Panc1 (cell line): Measurements from ENCODE around the gene RAB22A. TPM values are rescaled to one million over a fixed set of nuclear protein-coding genes. Genes with fewer than 3 reads are reported as not detected.

Experiments used
- ATAC-seq: fragments of 200-7000 bp; cut with Tn5 transposase; 2 replicates; pipeline ENCODE4 v1.9.1; 2020; ENCODE audit warnings: mild to moderate bottlenecking, moderate library complexity
- BruUV-seq: library from RNA; stranded (reverse); fragments of 400-500 nt; replicated peaks from 2 replicates; lab custom pipeline; 2021; lab: Mats Ljungman, UMichigan
- CTCF ChIA-PET: fragments of 300-600 bp; sonication (Branson Sonifier 250); formaldehyde crosslinking; loops from one replicate; lab custom pipeline; 2022; ENCODE audit warnings: antibody characterized with exemption; lab: Charles Lee
- POLR2A ChIA-PET: fragments of 300-600 bp; sonication (Branson Sonifier 250); formaldehyde crosslinking; loops from one replicate; lab custom pipeline; 2022; ENCODE audit warnings: antibody characterized with exemption; lab: Charles Lee
- DNase-seq: peaks from one replicate; pipeline ENCODE4 v3.0.0-alpha.2; 2010; ENCODE audit warnings: low read depth, low spot score
- H3K27ac ChIP-seq: 2 replicates; pipeline ENCODE4 v1.5.1; 2011; ENCODE audit warnings: mild to moderate bottlenecking, low read length, inconsistent platforms
- H3K27me3 ChIP-seq: fragments of 200-500 bp; sonication (Bioruptor generic); 2 replicates; pipeline ENCODE4 v1.6.0; 2014; ENCODE audit warnings: low read length, inconsistent platforms; ENCODE audit not compliant: control insufficient read depth, insufficient read depth
- H3K36me3 ChIP-seq: fragments of 200-500 bp; sonication (Bioruptor generic); 2 replicates; pipeline ENCODE4 v1.5.1; 2014; ENCODE audit warnings: inconsistent platforms, mild to moderate bottlenecking, low read length, moderate library complexity; ENCODE audit not compliant: control insufficient read depth, insufficient read depth
- H3K4me1 ChIP-seq: 2 replicates; pipeline ENCODE4 v1.5.1; 2011; ENCODE audit warnings: inconsistent platforms, mild to moderate bottlenecking, low read length, moderate library complexity; ENCODE audit not compliant: control insufficient read depth, insufficient read depth
- H3K4me3 ChIP-seq, 2 experiments: 2 replicates each; pipeline ENCODE4 v1.5.1; 2011 to 2012; ENCODE audit warnings: low read depth in 2 of 2, low read length in 2 of 2, mild to moderate bottlenecking in 2 of 2, inconsistent platforms in 1 of 2, moderate library complexity in 1 of 2
- H3K9me3 ChIP-seq: fragments of 200-500 bp; sonication (Bioruptor generic); 2 replicates; pipeline ENCODE4 v1.5.1; 2014; ENCODE audit warnings: low read depth, mild to moderate bottlenecking, inconsistent platforms, low read length, moderate library complexity; ENCODE audit not compliant: control insufficient read depth, insufficient read depth
- POLR2AphosphoS5 ChIP-seq: IDR thresholded peaks from 2 replicates; pipeline ENCODE4 v1.6.1; 2012; ENCODE audit warnings: mild to moderate bottlenecking, low read depth, low read length, moderate library complexity
- SIN3A ChIP-seq: IDR thresholded peaks from 2 replicates; pipeline ENCODE4 v1.6.1; 2012; ENCODE audit warnings: low read depth, mild to moderate bottlenecking, low read length, moderate library complexity, borderline replicate concordance; ENCODE audit not compliant: insufficient read depth
- TCF7L2 ChIP-seq: IDR thresholded peaks from 2 replicates; pipeline ENCODE4 v1.6.1; 2011; ENCODE audit warnings: mild to moderate bottlenecking, low read depth, low read length, inconsistent platforms
- in situ Hi-C: cut with HindIII; loops from 2 replicates; pipeline ENCODE4 v1.10.0; 2016; ENCODE audit warnings: low sequenced_read_pairs, low pct_unique_long_range_greater_than_20kb
- intact Hi-C: fragments of 100-400 bp; cut with micrococcal nuclease; formaldehyde crosslinking; loops from one replicate; pipeline ENCODE4 v1.10.0; 2022; ENCODE audit not compliant: unreplicated experiment
- total RNA-seq: library from RNA; stranded (reverse); gene quantifications from one replicate; pipeline ENCODE4 v1.2.1, GENCODE V29; 2021; ENCODE audit not compliant: unreplicated experiment
- TF ChIP-seq, protein P1 (sequence below): fragments of 450-650 bp; IDR thresholded peaks from 2 replicates; pipeline ENCODE4 v1.5.1; 2017; ENCODE audit warnings: mild to moderate bottlenecking
- TF ChIP-seq, protein P2 (sequence below), 2 experiments: IDR thresholded peaks; 2 replicates each; pipeline ENCODE4 v1.6.1; 2011 to 2012; ENCODE audit warnings: low read depth in 2 of 2, control low read depth in 1 of 2, low read length in 1 of 2, mild to moderate bottlenecking in 1 of 2, moderate library complexity in 1 of 2; ENCODE audit not compliant: insufficient read depth in 1 of 2

Gene RAB22A
- total RNA-seq, 1 experiment from 2014 or later = 21.1 TPM

DNA sequence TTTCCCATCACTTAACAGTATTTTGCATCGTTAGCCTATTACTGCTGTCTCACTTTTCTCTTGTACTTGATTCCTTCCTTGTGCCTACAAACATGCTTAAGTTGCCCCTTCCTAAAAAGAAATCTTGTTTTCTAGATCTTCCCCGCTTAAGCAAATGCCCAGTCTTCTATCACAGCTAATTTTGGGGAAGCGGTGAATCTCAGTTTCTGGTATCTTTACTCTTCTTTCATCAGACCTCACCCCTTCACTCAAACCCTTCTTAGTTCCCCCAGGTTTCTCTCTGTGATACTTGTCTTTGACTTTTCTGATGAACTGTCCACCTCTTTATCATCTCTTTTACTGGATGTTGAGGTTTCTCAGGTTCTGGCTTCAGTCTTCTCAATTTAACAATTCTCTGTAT, 93.8 kb downstream of the RAB22A start:
- no peak for ATAC-seq
- POLR2A ChIA-PET = no interaction called here
- Histone ChIP-seq H3K36me3 (no peaks in the 10 kb centered on the region), H3K27ac (no peak overlapping the region), H3K9me3 (no peaks in the 10 kb centered on the region), H3K4me1 (peaks cover 4% of the 10 kb centered on the region; the same call in 1 of the 2 replicates), H3K4me3 (no peak overlapping the region), H3K27me3 (no peaks in the 10 kb centered on the region)
- in situ Hi-C loops = no loop called here
- CTCF ChIA-PET = no interaction called here
- BruUV-seq = no TSS peak
- DNase-seq = no peak
- TF ChIP-seq, protein P1, sequence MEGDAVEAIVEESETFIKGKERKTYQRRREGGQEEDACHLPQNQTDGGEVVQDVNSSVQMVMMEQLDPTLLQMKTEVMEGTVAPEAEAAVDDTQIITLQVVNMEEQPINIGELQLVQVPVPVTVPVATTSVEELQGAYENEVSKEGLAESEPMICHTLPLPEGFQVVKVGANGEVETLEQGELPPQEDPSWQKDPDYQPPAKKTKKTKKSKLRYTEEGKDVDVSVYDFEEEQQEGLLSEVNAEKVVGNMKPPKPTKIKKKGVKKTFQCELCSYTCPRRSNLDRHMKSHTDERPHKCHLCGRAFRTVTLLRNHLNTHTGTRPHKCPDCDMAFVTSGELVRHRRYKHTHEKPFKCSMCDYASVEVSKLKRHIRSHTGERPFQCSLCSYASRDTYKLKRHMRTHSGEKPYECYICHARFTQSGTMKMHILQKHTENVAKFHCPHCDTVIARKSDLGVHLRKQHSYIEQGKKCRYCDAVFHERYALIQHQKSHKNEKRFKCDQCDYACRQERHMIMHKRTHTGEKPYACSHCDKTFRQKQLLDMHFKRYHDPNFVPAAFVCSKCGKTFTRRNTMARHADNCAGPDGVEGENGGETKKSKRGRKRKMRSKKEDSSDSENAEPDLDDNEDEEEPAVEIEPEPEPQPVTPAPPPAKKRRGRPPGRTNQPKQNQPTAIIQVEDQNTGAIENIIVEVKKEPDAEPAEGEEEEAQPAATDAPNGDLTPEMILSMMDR = no peak
- TF ChIP-seq, protein P2, sequence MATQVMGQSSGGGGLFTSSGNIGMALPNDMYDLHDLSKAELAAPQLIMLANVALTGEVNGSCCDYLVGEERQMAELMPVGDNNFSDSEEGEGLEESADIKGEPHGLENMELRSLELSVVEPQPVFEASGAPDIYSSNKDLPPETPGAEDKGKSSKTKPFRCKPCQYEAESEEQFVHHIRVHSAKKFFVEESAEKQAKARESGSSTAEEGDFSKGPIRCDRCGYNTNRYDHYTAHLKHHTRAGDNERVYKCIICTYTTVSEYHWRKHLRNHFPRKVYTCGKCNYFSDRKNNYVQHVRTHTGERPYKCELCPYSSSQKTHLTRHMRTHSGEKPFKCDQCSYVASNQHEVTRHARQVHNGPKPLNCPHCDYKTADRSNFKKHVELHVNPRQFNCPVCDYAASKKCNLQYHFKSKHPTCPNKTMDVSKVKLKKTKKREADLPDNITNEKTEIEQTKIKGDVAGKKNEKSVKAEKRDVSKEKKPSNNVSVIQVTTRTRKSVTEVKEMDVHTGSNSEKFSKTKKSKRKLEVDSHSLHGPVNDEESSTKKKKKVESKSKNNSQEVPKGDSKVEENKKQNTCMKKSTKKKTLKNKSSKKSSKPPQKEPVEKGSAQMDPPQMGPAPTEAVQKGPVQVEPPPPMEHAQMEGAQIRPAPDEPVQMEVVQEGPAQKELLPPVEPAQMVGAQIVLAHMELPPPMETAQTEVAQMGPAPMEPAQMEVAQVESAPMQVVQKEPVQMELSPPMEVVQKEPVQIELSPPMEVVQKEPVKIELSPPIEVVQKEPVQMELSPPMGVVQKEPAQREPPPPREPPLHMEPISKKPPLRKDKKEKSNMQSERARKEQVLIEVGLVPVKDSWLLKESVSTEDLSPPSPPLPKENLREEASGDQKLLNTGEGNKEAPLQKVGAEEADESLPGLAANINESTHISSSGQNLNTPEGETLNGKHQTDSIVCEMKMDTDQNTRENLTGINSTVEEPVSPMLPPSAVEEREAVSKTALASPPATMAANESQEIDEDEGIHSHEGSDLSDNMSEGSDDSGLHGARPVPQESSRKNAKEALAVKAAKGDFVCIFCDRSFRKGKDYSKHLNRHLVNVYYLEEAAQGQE (IDR thresholded peaks at IDR 0.05; ENCODE audit: insufficient read depth in 1 of 2, low read depth in 2 of 2, low read length in 1 of 2) = no peak
- no peak for TF ChIP-seq SIN3A
- TF ChIP-seq TCF7L2 = no peak
- TF ChIP-seq POLR2AphosphoS5 = no peak
- intact Hi-C loops = no loop called here

DNA sequence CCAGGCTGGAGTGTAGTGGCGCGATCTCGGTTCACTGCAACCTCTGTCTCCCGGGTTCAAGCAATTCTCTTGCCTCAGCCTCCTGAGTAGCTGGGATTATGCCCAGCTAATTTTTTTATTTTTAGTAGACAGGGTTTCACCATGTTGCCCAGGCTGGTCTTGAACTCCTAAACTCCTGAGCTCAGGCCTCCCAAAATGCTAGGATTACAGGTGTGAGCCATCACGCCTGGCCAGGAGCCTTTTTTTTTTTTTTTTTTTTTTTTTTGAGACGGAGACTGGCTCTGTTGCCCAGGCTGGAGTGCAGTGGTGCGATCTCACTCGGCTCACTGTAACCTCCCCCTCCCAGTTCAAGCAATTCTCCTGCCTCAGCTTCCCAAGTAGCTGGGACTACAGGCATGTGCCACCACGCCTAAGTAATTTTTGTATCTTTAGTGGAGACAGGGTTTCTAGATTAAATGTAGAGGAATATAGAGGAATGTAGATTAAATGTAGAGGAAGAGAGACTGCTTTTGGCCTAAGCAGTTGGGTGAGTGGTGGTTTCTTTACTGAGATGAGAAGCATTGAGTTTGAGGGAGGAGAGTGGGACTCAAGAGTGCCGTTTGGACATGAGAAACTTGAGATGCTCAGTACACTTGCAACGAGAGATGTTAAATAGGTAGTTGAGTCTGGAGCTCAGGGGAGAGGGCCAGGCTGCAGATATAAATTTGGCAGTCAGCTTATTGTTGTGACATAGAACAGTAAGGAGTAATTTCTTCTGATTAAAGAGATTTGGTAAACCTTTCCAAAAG, 96.2 kb downstream of the RAB22A start:
- no peaks in the 10 kb centered on the region for H3K9me3 ChIP-seq
- no peak overlapping the region for H3K27ac ChIP-seq
- intact Hi-C loops = no loop called here
- CTCF ChIA-PET = no interaction called here
- TF ChIP-seq, protein P1 = no peak
- TF ChIP-seq, protein P2 (IDR thresholded peaks at IDR 0.05; ENCODE audit: insufficient read depth in 1 of 2, low read depth in 2 of 2, low read length in 1 of 2) = no peak
- TF ChIP-seq TCF7L2 = no peak
- TF ChIP-seq SIN3A = no peak
- TF ChIP-seq POLR2AphosphoS5 = no peak
- in situ Hi-C loops = no loop called here
- no peak for DNase-seq
- no peak for ATAC-seq
- no TSS peak for BruUV-seq
- H3K36me3 ChIP-seq = no peaks in the 10 kb centered on the region
- H3K4me1 ChIP-seq = peaks cover 4% of the 10 kb centered on the region; the same call in 1 of the 2 replicates
- no peak overlapping the region for H3K4me3 ChIP-seq
- H3K27me3 ChIP-seq = no peaks in the 10 kb centered on the region
- POLR2A ChIA-PET = no interaction called here
